Astrocyte (in vitro differentiated cells and primary cell): Measurements from ENCODE around the gene MATN4.

Source experiments
- EZH2 ChIP-seq: IDR thresholded peaks from 2 replicates; pipeline ENCODE4 v1.6.1; 2012; ENCODE audit warnings: mild to moderate bottlenecking, low read length, inconsistent platforms; ENCODE audit not compliant: insufficient read depth
- TF ChIP-seq, protein P1 (sequence below): IDR thresholded peaks from 2 replicates; pipeline ENCODE4 v1.5.1; 2011; ENCODE audit warnings: low read depth, mild to moderate bottlenecking, inconsistent platforms, low read length, moderate library complexity; ENCODE audit not compliant: insufficient read depth

GRCh38 chr20:45304464-45304999 is 3.6 kb downstream of the MATN4 start:
- TF ChIP-seq, protein P1, sequence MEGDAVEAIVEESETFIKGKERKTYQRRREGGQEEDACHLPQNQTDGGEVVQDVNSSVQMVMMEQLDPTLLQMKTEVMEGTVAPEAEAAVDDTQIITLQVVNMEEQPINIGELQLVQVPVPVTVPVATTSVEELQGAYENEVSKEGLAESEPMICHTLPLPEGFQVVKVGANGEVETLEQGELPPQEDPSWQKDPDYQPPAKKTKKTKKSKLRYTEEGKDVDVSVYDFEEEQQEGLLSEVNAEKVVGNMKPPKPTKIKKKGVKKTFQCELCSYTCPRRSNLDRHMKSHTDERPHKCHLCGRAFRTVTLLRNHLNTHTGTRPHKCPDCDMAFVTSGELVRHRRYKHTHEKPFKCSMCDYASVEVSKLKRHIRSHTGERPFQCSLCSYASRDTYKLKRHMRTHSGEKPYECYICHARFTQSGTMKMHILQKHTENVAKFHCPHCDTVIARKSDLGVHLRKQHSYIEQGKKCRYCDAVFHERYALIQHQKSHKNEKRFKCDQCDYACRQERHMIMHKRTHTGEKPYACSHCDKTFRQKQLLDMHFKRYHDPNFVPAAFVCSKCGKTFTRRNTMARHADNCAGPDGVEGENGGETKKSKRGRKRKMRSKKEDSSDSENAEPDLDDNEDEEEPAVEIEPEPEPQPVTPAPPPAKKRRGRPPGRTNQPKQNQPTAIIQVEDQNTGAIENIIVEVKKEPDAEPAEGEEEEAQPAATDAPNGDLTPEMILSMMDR: no peak
- no peak for TF ChIP-seq EZH2
